Spleen (tissue), 7 donors: Measurements from ENCODE around the gene RADIL.

ENCODE experiments used
- CTCF ChIP-seq, 11 experiments: fragments of 200-600 bp in 7 of 11; fragments of 450-650 bp in 4 of 11; sonication (generic) in 4 of 11; IDR thresholded peaks in 8 of 11; conservative IDR thresholded peaks in 3 of 11; 1 replicate in 7 of 11; 2 replicates in 4 of 11; pipeline versions ENCODE4 v1.4.0 to v1.8.0; 2016 to 2021; ENCODE audit warnings: antibody characterized with exemption in 11 of 11, inconsistent platforms in 4 of 11, mild to moderate bottlenecking in 1 of 11
- POLR2AphosphoS5 ChIP-seq, 3 donors: sonication (generic); formaldehyde crosslinking; IDR thresholded peaks; one replicate each; pipeline ENCODE4 v1.5.1; 2017; ENCODE audit warnings: antibody characterized with exemption in 3 of 3
- donor health status: DM: no; HTN: no; CAD: no; lungs with moderate emphysema.
- donor health status: DM: no; HTN: no; CAD: no.
- donor health status: DM: no; HTN: no; CAD: no.

GRCh38 chr7:4785371-4785770, 98.1 kb downstream of the RADIL start:
- TF ChIP-seq CTCF (IDR thresholded peaks at IDR 0.05 in 8 of 11, conservative IDR thresholded peaks at IDR 0.05 in 3 of 11): no peak
- TF ChIP-seq POLR2AphosphoS5 (IDR thresholded peaks at IDR 0.05): no peak
